Duodenal mucosa (tissue), 2 donors: ENCODE data around the gene CXXC4.

Source experiments
- H3K27ac ChIP-seq: one replicate; pipeline ENCODE4 v1.7.0; 2013; ENCODE audit warnings: low read depth, low read length
- H3K27me3 ChIP-seq, 2 donors: one replicate each; pipeline ENCODE4 v1.7.0; 2013; ENCODE audit warnings: low read length in 2 of 2, control low read depth in 1 of 2; ENCODE audit not compliant: insufficient read depth in 2 of 2, control insufficient read depth in 1 of 2
- H3K36me3 ChIP-seq, 2 donors: one replicate each; pipeline ENCODE4 v1.7.0; 2013; ENCODE audit warnings: low read length in 2 of 2, control low read depth in 1 of 2; ENCODE audit not compliant: insufficient read depth in 2 of 2, control insufficient read depth in 1 of 2
- H3K4me1 ChIP-seq, 2 donors: one replicate each; pipeline ENCODE4 v1.7.0; 2013; ENCODE audit warnings: low read length in 2 of 2, control low read depth in 1 of 2; ENCODE audit not compliant: insufficient read depth in 2 of 2, control insufficient read depth in 1 of 2
- H3K4me3 ChIP-seq, 2 donors: one replicate each; pipeline ENCODE4 v1.7.0; 2013; ENCODE audit warnings: low read length in 2 of 2, low read depth in 1 of 2
- H3K9ac ChIP-seq, 2 donors: one replicate each; pipeline ENCODE4 v1.7.0; 2013; ENCODE audit warnings: low read length in 2 of 2, low read depth in 1 of 2
- H3K9me3 ChIP-seq, 2 donors: one replicate each; pipeline ENCODE4 v1.7.0; 2013; ENCODE audit warnings: low read length in 2 of 2, control low read depth in 1 of 2; ENCODE audit not compliant: control insufficient read depth in 1 of 2

The CXXC4 gene

DNA sequence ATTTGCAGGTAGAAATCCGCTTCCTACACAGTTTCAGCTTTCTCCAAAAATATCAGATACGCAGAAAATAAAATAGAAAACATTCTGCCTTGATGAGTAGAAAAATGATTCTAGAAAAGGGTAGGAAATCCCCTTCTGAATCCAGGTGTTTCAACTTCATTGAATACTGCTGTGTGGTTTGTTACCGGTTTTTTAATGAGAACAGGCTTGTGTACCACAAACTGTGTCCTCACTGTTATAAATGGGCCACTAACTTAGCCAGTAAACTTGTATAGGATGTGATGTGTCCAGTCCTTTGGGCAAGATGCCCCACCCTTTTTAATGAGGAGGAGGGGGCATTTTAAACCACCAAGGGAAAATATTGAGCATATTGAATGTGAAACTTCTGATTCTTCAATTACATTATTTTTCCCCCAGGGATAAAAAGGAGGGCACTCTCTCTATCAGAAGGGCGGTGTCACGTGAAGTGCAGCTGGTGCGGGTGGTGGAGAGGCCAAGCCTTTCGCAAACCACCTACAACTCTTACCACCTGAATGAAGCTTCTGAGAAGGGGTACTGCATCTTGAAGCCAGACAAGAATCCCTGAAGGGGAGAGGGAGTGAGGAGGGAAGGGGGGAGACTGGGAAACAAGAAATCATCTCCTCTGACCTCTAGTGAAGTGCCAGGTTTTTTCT lies 4.5 kb downstream of the CXXC4 start:
- Histone ChIP-seq H3K27ac (peak overlapping the region; percentile 30), H3K27me3 (no peaks in the 10 kb centered on the region), H3K4me1 (peaks cover 20 to 25% of the 10 kb centered on the region in 2 donors)

DNA sequence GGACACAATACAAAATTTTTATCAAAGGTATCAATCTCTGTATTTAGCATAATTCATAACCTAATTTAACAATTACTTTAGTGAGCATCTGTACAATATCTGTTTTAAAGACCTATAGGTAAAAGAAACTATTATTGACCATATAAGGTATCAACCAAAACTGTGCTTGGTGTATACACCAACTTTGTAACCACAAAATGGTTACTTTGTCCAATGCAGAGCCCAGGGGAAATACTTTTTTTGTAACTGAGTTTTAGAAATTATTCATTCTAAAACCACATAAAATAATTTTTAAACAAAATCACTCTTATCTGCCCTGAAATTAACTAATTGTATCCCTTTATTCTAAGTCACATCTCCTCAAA lies 5.0 kb downstream of the CXXC4 start:
- Histone ChIP-seq H3K4me1 (peaks cover 20 to 25% of the 10 kb centered on the region in 2 donors), H3K27me3 (no peaks in the 10 kb centered on the region), H3K4me3 (no peak overlapping the region), H3K36me3 (no peaks in the 10 kb centered on the region), H3K9ac (no peak overlapping the region), H3K27ac (no peak overlapping the region), H3K9me3 (no peaks in the 10 kb centered on the region)

More for the DNA sequence above, 4.5 kb downstream of the CXXC4 start:
- Histone ChIP-seq H3K9ac (peak overlapping the region; percentile 47 to 67), H3K36me3 (no peaks in the 10 kb centered on the region), H3K4me3 (peak overlapping the region; percentile 90 to 93), H3K9me3 (no peaks in the 10 kb centered on the region)

DNA sequence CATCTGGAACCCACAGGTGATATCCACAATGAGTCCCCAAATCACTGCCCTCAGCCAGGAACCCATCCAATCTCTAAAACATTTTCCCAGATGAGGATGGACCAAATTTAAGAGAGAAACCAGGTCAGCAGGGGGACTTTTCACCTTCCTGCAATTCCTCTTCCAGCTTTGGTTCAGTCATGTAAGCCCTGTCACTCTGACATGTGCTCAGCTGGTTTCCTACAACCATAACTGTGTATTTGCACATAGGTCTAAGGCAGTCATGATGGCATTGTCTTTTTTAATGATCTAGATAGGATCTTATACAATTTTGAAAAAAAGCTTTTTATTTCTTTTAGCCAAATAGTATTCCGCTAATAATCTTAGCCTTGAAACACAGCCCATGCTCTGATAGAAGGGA lies 6.5 kb downstream of the CXXC4 start:
- Histone ChIP-seq H3K27me3 (no peaks in the 10 kb centered on the region), H3K27ac (no peak overlapping the region), H3K9ac (no peak overlapping the region), H3K9me3 (no peaks in the 10 kb centered on the region), H3K4me1 (peaks cover 10 to 19% of the 10 kb centered on the region in 2 donors), H3K4me3 (no peak overlapping the region), H3K36me3 (no peaks in the 10 kb centered on the region)

DNA sequence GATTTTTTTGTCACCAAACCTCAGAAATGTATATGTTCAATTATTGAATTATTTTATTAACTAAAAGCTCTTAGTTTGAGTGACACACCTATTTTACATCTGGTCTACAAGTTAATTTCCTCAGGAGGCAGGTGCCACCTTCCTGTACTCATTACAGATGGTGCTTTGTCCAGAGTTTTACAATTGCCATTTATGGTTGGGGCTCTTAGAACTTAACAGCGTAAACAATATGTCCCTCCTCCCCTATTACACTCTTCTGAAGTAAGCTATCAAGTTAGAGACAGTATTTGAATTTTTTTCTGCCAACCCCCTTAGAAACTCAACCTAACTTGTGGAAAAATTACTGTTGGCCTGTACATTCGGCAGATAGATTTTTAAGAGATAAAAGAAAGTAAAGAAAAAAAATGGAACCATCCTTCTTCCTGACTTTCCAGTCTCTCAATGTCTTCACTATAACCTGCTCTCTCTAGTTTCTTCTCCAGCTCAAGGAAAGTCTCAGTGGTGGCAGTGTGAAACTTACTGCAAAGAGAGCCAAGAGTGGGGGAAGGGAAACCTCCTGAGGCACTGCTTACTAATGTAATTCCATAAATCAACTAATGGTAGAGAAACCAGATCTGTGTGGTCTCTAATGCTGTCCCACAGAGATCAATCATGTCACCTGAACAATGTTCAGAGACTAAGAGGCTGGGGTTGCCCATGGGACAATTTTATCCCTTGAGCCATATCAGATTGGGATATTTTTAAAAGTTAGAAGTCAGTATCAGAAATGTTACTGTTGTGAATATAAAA lies 7.8 kb downstream of the CXXC4 start:
- Histone ChIP-seq H3K9me3 (no peaks in the 10 kb centered on the region), H3K36me3 (no peaks in the 10 kb centered on the region), H3K27me3 (no peaks in the 10 kb centered on the region), H3K27ac (no peak overlapping the region), H3K4me3 (no peak overlapping the region), H3K4me1 (peaks cover 0 to 9% of the 10 kb centered on the region in 2 donors), H3K9ac (no peak overlapping the region)

DNA sequence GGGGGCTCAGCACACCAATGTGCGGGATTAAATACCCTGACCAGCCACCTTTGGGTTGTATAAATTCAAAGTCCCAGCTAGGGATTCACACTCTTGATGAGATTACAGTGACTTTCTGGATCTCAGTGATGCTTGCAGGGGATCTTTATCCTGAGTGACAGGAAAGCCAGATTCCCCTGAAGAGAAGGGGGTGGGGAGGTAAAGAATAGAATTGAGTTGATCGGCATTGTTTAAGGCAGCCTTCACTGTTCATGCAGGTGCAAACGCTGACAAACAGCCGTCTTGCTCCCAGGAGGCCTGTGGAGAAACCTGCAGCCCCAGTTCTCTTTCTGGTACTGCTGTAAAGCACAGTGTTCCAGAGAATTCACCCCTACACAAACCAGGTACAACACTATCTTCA lies 19.0 kb downstream of the CXXC4 start:
- Histone ChIP-seq H3K36me3 (no peaks in the 10 kb centered on the region), H3K27me3 (no peaks in the 10 kb centered on the region), H3K9ac (no peak overlapping the region), H3K4me1 (no peaks in the 10 kb centered on the region), H3K4me3 (no peak overlapping the region), H3K9me3 (no peaks in the 10 kb centered on the region), H3K27ac (no peak overlapping the region)

DNA sequence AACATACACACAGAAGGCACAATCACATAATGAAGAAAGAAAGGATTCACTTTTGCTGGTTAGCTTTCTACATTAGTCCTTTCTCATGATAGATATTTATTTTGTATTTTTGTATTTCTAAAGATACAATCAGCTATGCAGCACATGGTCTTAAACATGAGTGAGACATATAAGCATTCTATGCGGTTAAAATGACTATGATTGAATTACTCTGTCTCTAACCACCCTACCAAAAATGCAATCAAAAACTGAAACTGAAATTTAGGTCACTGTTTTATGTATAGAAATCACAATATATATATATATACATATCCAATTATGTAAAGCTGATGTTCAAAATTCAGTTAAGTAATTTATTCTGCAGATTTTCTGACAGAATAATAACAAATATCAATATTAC lies 21.9 kb downstream of the CXXC4 start:
- H3K4me3 ChIP-seq = no peak overlapping the region
- no peaks in the 10 kb centered on the region for H3K9me3 ChIP-seq
- no peaks in the 10 kb centered on the region for H3K36me3 ChIP-seq
- no peak overlapping the region for H3K9ac ChIP-seq
- H3K27ac ChIP-seq = no peak overlapping the region
- no peaks in the 10 kb centered on the region for H3K27me3 ChIP-seq
- H3K4me1 ChIP-seq = no peaks in the 10 kb centered on the region

DNA sequence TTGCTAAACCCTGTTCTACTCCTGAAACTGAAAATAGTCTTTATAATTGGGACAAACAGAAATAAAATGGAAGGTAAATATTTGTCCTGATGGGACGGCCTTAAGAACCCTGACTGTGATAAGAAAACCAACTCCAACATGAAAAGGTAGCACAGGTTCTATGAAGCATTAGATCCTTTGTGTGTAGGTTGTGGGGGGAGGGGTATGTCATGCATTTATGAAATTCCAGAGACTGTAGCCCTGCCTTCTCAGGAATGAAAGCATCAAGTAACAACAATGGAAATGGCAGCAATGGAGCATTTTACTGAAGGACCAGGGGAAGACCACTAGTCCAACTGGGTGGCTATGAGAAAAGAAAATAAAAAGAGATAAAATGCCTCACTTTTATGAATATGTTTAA lies 23.9 kb downstream of the CXXC4 start:
- H3K27me3 ChIP-seq = no peaks in the 10 kb centered on the region
- no peak overlapping the region for H3K9ac ChIP-seq
- no peaks in the 10 kb centered on the region for H3K36me3 ChIP-seq
- H3K4me1 ChIP-seq = no peaks in the 10 kb centered on the region
- no peak overlapping the region for H3K27ac ChIP-seq
- no peak overlapping the region for H3K4me3 ChIP-seq
- H3K9me3 ChIP-seq = no peaks in the 10 kb centered on the region

DNA sequence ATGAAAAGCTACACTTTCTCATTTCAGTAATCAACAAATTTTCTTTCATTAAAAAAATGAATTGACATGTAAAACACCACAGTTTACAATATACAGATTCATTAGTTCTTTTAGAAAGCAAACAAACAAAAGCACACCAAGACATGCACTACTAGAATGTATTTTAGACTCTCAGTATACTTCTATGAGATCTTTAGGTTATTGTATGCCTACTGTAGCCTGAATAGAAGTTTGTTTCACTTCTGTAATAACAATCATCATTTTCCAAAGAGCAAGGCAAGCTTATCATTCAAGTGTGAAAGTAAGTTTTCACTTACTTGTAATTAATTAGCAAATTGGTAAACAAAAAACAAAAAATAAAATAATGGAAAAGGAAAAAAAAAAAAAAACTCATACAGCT lies 24.9 kb downstream of the CXXC4 start:
- Histone ChIP-seq H3K36me3 (no peaks in the 10 kb centered on the region), H3K27ac (no peak overlapping the region), H3K9me3 (no peaks in the 10 kb centered on the region), H3K4me1 (no peaks in the 10 kb centered on the region), H3K4me3 (no peak overlapping the region), H3K9ac (no peak overlapping the region), H3K27me3 (no peaks in the 10 kb centered on the region)

DNA sequence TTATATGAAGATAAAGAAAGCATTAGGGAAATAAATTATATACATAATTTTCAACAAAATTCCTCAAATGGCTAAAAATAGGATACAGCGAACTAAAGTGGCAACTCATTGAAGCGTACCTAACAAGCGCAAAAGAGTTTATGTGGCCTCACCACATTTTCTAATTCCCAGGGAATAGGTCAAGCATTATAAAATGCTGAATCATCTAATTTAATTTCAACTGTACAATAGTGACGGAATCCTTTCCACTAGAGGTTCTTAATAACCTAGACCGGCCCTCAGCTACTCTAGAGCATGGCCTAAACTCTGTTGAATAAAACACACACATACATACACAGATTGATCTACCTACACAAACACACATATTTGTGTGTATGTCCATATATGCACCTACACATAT lies 29.1 kb downstream of the CXXC4 start:
- H3K27ac ChIP-seq = no peak overlapping the region
- H3K9ac ChIP-seq = no peak overlapping the region
- no peaks in the 10 kb centered on the region for H3K27me3 ChIP-seq
- H3K4me3 ChIP-seq = no peak overlapping the region
- no peaks in the 10 kb centered on the region for H3K36me3 ChIP-seq
- no peaks in the 10 kb centered on the region for H3K9me3 ChIP-seq
- H3K4me1 ChIP-seq = peaks cover 0 to 11% of the 10 kb centered on the region in 2 donors

DNA sequence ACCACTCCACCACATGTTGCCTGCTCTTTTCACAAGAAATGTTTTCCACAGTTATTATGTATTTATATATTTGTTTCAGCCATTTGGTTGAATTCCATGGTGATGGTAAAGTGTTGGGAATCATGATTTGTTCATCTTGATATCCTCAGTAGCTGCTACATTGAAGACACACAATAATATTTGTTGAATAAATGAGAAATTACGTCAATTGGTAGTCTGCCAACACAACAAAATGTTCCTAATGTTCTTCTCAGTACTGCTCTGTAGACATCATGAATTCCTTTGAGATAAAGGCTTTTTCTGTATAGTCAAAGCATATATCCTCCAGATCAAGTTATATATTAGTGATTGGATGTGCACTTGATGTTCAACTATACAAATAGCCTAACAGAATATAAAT lies 29.5 kb downstream of the CXXC4 start:
- no peaks in the 10 kb centered on the region for H3K9me3 ChIP-seq
- peaks cover 0 to 11% of the 10 kb centered on the region in 2 donors for H3K4me1 ChIP-seq
- no peak overlapping the region for H3K27ac ChIP-seq
- no peak overlapping the region for H3K4me3 ChIP-seq
- H3K9ac ChIP-seq = no peak overlapping the region
- H3K27me3 ChIP-seq = no peaks in the 10 kb centered on the region
- no peaks in the 10 kb centered on the region for H3K36me3 ChIP-seq
